Lower leg skin (tissue), 3 donors: ENCODE data around the gene KCNG3.

Source experiments
- CTCF ChIP-seq, 3 donors: fragments of 450-650 bp; IDR thresholded peaks; one replicate each; pipeline ENCODE4 v1.5.1; 2016; ENCODE audit warnings: antibody characterized with exemption in 3 of 3, mild to moderate bottlenecking in 3 of 3, moderate library complexity in 2 of 3
- POLR2A ChIP-seq, 2 donors: fragments of 450-650 bp; IDR thresholded peaks; one replicate each; pipeline ENCODE4 v1.6.1; 2016 to 2017; ENCODE audit warnings: antibody characterized with exemption in 2 of 2, mild to moderate bottlenecking in 1 of 2, moderate library complexity in 1 of 2

GRCh38 chr2:42537493-42537892 is 43.7 kb upstream of the KCNG3 start:
- no peak for TF ChIP-seq CTCF (IDR thresholded peaks at IDR 0.05)
- no peak for TF ChIP-seq POLR2A (IDR thresholded peaks at IDR 0.05)
